Skeletal muscle cell (primary cell): ENCODE results near the gene FOXR1.
A peak's percentile ranks its signal among the peaks of the same experiment; 100 is the strongest.
"Not testable (repeated sequence)": the region's sequence is repeated elsewhere in the genome, so short reads cannot be mapped to it uniquely, and the experiment has no call there.

Experiments used
- DNase-seq: peaks from one replicate; pipeline ENCODE4 v3.0.0-alpha.2; 2010; ENCODE audit warnings: low read depth
- H3K4me3 ChIP-seq: 2 replicates; pipeline ENCODE4 v1.5.1; 2011; ENCODE audit warnings: low read depth, mild to moderate bottlenecking, control low read depth, low read length, moderate library complexity

Gene FOXR1

GRCh38 chr11:118988280-118988679, 16.7 kb downstream of the FOXR1 start:
- H3K4me3 ChIP-seq: no peak overlapping the region
- DNase-seq: no peak

GRCh38 chr11:118991486-118992038, 20.0 kb downstream of the FOXR1 start:
- H3K4me3 ChIP-seq, DNase-seq: not testable (repeated sequence)

GRCh38 chr11:118996926-118997626, 25.5 kb downstream of the FOXR1 start:
- H3K4me3 ChIP-seq: peak overlapping the region; percentile 82
- DNase-seq: no peak

GRCh38 chr11:118997627-118998387, 26.2 kb downstream of the FOXR1 start, which contains the start of gene CENATAC:
Gene CENATAC (plus strand): TSS chr11:118998138. CDS start chr11:118998198, 60 bp downstream.
- DNase-seq: peak; percentile 45
- H3K4me3 ChIP-seq: peak within 1 kb of the TSS; percentile 82

GRCh38 chr11:118998388-118998717, 26.8 kb downstream of the FOXR1 start:
- peak overlapping the region; percentile 82 for H3K4me3 ChIP-seq
- no peak for DNase-seq

- DNase-seq: no peak
- peak overlapping the region; percentile 82 for H3K4me3 ChIP-seq
Measured at GRCh38 chr11:118998822-118999221, 27.3 kb downstream of the FOXR1 start.

- DNase-seq: no peak
- H3K4me3 ChIP-seq: no peak overlapping the region
Measured at GRCh38 chr11:119000906-119001305, 29.3 kb downstream of the FOXR1 start.

GRCh38 chr11:119006656-119007055, 35.1 kb downstream of the FOXR1 start:
- H3K4me3 ChIP-seq: no peak overlapping the region
- DNase-seq: no peak

GRCh38 chr11:119011476-119012053, 40.0 kb downstream of the FOXR1 start:
- no peak for DNase-seq
- H3K4me3 ChIP-seq: no peak overlapping the region

GRCh38 chr11:119012629-119013170, 41.1 kb downstream of the FOXR1 start:
- no peak for DNase-seq
- H3K4me3 ChIP-seq: no peak overlapping the region

GRCh38 chr11:119014209-119014924, 42.8 kb downstream of the FOXR1 start:
- no peak overlapping the region for H3K4me3 ChIP-seq
- DNase-seq: no peak

- H3K4me3 ChIP-seq: no peak overlapping the region
- DNase-seq: no peak
Measured at GRCh38 chr11:119015054-119015611, 43.6 kb downstream of the FOXR1 start.

- peak overlapping the region; percentile 16 for H3K4me3 ChIP-seq
Measured at GRCh38 chr11:119016216-119017009, 44.9 kb downstream of the FOXR1 start.

GRCh38 chr11:119017377-119017776, 45.8 kb downstream of the FOXR1 start:
- not testable (repeated sequence) for DNase-seq
- H3K4me3 ChIP-seq: peak overlapping the region; percentile 94

More at GRCh38 chr11:119016216-119017009, 44.9 kb downstream of the FOXR1 start:
- DNase-seq: no peak

- DNase-seq: peak; percentile 78
Measured at GRCh38 chr11:119018074-119018938, 46.7 kb downstream of the FOXR1 start, which contains the start of the genes RPS25 and TRAPPC4. Gene RPS25 (minus strand): TSS chr11:119018343. CDS start chr11:119018284, 59 bp downstream. Gene TRAPPC4 (plus strand): TSS chr11:119018766. CDS start chr11:119018796, 30 bp downstream.

GRCh38 chr11:119019996-119020395, 48.4 kb downstream of the FOXR1 start:
- no peak for DNase-seq
- peak overlapping the region; percentile 94 for H3K4me3 ChIP-seq

More at GRCh38 chr11:119018074-119018938, 46.7 kb downstream of the FOXR1 start, which contains the start of the genes RPS25 and TRAPPC4:
- H3K4me3 ChIP-seq: peak within 1 kb of the TSS; percentile 94

- H3K4me3 ChIP-seq: no peak overlapping the region
- no peak for DNase-seq
Measured at GRCh38 chr11:119021631-119022030, 50.1 kb downstream of the FOXR1 start.
